A673 (cell line): Measurements from ENCODE around the gene TRIM66.

Experiments
- CTCF ChIP-seq: fragments of 300-800, 200-600 bp; sonication (generic); conservative IDR thresholded peaks from 2 replicates; pipeline ENCODE4 v1.5.1; 2017; ENCODE audit warnings: low read depth, mild to moderate bottlenecking, antibody characterized with exemption, low read length, moderate library complexity, mixed read lengths
- EZH2 ChIP-seq: fragments of 200-600 bp; sonication (generic); IDR thresholded peaks from 2 replicates; pipeline ENCODE4 v1.6.1; 2017; ENCODE audit warnings: borderline replicate concordance, low read depth, mild to moderate bottlenecking, mixed read lengths, antibody characterized with exemption, low read length; ENCODE audit not compliant: poor library complexity, severe bottlenecking

GRCh38 chr11:8717876-8718753, 35.6 kb upstream of the TRIM66 start:
- no peak for TF ChIP-seq EZH2
- no peak for TF ChIP-seq CTCF
